Fibroblast of the aortic adventitia (primary cell): ENCODE results near the gene PORCN. TPM values are rescaled to one million over a fixed set of nuclear protein-coding genes. Genes with fewer than 3 reads are reported as not detected.
"Not testable (repeated sequence)": the region's sequence is repeated elsewhere in the genome, so short reads cannot be mapped to it uniquely, and the experiment has no call there.

Experiments
- DNase-seq: peaks from one replicate; pipeline ENCODE4 v3.0.0-alpha.2; 2010; ENCODE audit warnings: low read depth
- H3K4me3 ChIP-seq: 2 replicates; pipeline ENCODE4 v1.5.1; 2011; ENCODE audit warnings: low read depth, mild to moderate bottlenecking, control low read depth, low read length, moderate library complexity
- total RNA-seq: library from RNA; depleted of rRNA; stranded (reverse); fragments of >200 nt; gene quantifications from 2 replicates; pipeline ENCODE4 v1.2.3, GENCODE V29; 2012; ENCODE audit warnings: low replicate concordance
- TF ChIP-seq, protein P1 (sequence below): IDR thresholded peaks from 2 replicates; pipeline ENCODE4 v1.5.1; 2011; ENCODE audit warnings: mild to moderate bottlenecking, low read length, control low read depth, inconsistent platforms; ENCODE audit not compliant: insufficient read depth

Gene PORCN
- total RNA-seq, 1 donor, result 9.1 TPM

- DNase-seq, result no peak
- TF ChIP-seq, protein P1, sequence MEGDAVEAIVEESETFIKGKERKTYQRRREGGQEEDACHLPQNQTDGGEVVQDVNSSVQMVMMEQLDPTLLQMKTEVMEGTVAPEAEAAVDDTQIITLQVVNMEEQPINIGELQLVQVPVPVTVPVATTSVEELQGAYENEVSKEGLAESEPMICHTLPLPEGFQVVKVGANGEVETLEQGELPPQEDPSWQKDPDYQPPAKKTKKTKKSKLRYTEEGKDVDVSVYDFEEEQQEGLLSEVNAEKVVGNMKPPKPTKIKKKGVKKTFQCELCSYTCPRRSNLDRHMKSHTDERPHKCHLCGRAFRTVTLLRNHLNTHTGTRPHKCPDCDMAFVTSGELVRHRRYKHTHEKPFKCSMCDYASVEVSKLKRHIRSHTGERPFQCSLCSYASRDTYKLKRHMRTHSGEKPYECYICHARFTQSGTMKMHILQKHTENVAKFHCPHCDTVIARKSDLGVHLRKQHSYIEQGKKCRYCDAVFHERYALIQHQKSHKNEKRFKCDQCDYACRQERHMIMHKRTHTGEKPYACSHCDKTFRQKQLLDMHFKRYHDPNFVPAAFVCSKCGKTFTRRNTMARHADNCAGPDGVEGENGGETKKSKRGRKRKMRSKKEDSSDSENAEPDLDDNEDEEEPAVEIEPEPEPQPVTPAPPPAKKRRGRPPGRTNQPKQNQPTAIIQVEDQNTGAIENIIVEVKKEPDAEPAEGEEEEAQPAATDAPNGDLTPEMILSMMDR, result no peak
Measured at GRCh38 chrX:48514126-48514806, 5.5 kb downstream of the PORCN start.

DNA sequence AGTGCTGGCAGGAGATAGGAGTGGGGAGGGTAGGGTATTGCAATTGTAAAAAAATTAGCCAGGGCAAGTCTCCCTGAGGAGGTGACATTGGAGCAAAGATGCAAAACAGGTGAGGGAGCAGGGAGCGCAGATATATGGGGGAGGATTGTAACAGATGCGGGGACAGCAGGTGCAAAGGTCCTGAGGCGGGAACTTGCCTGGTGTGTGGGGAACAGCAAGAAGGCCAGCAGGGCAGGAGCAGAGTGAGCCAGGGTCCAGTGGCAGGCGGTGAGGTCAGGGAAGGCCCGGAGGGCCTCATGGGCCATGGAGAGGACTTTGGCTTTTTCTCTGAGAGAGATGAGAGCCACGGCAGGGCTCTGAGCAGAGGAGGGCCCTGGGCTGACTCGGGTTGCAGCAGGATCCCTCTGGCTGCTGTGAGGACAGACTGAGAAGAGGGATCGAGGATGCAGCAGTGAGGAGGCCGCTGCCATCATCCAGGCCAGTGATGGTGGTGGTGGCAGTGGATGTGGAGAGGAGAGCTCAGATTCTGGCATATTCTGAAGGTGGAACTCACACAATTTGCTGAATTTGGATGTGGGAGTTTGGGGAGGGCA, 6.2 kb downstream of the PORCN start:
- TF ChIP-seq, protein P1, result no peak
- H3K4me3 ChIP-seq, result no peak overlapping the region
- DNase-seq, result no peak

More at GRCh38 chrX:48514126-48514806, 5.5 kb downstream of the PORCN start:
- H3K4me3 ChIP-seq, result no peak overlapping the region

DNA sequence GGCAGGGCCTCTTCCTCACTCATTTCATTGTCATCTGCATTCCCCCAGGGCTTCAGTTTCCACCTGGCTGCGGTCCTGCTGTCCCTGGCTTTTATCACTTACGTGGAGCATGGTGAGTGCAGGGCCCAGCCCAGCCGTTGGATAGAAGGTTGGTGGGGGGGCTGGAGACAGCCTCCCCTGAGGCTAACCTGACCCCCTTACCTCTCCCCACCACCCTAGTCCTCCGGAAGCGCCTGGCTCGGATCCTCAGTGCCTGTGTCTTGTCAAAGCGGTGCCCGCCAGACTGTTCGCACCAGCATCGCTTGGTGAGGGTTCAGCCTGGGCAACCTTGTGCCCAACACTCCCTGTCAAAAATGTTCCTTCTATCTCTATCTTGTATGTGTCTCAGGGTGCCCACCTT, 7.0 kb downstream of the PORCN start:
- TF ChIP-seq, protein P1, result no peak
- no peak overlapping the region for H3K4me3 ChIP-seq
- no peak for DNase-seq

- TF ChIP-seq, protein P1, result no peak
- no peak for DNase-seq
- no peak overlapping the region for H3K4me3 ChIP-seq
Measured at GRCh38 chrX:48516285-48516684, 7.5 kb downstream of the PORCN start.

- no peak overlapping the region for H3K4me3 ChIP-seq
- no peak for DNase-seq
- TF ChIP-seq, protein P1, result no peak
Measured at GRCh38 chrX:48516987-48517386, 8.2 kb downstream of the PORCN start.

GRCh38 chrX:48519481-48519880, 10.7 kb downstream of the PORCN start:
- DNase-seq, H3K4me3 ChIP-seq: not testable (repeated sequence)

DNA sequence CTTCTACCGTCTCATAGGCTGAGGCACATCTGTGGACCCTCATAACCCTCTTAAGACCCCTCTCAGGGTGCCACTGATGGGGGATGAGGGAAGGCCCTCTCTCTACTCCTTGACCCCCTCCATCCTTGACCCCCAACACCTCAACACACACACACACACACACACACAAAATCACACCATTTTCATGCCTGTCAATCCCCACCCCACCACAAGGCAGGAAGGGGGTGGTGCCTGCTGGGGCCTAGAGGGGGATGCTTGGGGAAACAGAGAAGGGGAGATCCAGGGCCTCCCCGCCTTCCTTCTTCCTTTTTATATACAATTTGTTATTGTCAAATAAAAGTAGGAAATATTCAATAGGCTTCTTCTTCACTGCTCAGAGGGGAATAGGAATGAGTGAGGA, 11.7 kb downstream of the PORCN start:
- no peak for DNase-seq
- no peak overlapping the region for H3K4me3 ChIP-seq
- TF ChIP-seq, protein P1, result no peak
